Inferior parietal cortex (tissue), 1 donor: Measurements from ENCODE around the gene CBX5.
"Not testable (repeated sequence)": the region's sequence is repeated elsewhere in the genome, so short reads cannot be mapped to it uniquely, and the experiment has no call there.

ENCODE experiments used
- DNase-seq: peaks from one replicate; pipeline ENCODE4 v3.0.0-alpha.2; 2016; ENCODE audit errors: extremely low spot score

The CBX5 gene

DNA sequence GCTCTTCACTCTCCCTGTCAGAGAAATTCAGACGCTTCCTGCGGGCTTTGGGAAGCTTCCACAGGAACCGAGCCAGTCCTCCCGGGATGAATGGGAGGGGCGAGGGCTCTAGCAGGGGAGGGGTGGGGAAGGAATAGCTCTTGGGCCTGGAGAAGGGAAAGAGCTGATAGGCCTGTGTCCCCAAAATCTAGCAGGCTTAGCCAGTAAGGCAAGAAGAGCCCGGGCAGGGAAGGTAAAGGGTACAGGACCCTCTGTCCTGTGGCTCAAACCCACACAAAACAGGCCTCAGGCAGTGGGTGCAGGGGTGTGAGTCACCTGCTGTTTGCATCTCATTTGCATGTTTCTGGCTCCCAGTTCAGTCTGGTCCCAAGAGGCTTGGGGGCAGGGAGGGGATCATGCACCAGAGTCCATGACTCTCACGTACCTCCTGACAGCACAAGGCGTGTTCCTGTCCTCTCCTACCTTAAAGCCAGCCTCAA, 82.5 kb downstream of the CBX5 start:
- DNase-seq: no peak

DNA sequence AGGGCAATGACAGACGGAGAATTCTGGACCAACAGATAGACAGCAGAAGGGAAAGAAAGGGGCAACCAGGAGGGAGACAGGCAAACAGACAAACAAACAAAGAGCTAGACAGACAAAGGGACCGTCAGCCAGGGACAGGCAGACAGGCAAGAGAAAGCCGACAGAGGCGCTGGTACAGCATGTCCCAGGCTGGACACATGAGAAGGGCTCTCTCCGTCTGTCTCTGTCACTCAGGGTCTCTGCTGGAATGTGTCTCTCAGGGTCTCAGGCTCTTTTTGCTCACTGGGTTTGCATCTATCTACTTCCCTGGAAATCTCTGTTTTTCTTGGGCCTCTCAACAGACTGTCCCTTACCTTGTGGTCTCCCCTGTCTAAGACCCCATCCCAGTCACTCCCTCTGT, 82.9 kb downstream of the CBX5 start:
- DNase-seq: no peak

- DNase-seq: no peak
Observed at GRCh38 chr12:54196396-54196795, 83.5 kb downstream of the CBX5 start.

GRCh38 chr12:54195737-54196347, 84.1 kb downstream of the CBX5 start:
- no peak for DNase-seq

DNA sequence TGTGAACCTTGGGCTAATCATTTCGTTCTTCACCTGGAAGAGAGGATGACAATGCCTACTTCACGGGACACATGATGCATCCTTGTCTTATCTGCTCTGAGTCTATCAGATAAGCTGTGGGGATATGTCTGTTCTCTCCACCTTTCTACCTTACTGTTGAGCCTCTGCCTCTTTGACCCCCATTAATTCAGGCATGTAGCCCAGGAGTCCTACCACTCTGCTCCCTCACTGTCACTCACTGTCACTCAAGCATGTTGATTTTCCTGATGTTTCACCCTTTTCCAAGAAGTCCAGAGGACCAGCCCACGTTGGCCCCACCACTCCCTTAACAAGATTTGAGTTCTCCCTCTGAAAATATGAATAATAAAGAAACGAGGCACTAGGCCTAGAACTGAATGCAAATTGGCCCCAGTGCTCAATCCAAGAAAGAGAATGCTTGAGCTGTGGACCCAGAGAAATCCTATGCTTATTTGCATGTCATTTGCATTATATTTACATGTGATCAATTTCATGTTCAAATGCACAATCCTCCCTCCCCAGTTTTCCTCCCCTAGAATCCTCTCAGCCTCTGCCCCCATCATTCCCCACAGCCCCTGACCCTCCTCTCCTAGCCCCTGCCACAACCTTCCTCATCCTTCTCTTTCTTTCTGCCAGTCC, 84.7 kb downstream of the CBX5 start:
- DNase-seq: no peak

DNA sequence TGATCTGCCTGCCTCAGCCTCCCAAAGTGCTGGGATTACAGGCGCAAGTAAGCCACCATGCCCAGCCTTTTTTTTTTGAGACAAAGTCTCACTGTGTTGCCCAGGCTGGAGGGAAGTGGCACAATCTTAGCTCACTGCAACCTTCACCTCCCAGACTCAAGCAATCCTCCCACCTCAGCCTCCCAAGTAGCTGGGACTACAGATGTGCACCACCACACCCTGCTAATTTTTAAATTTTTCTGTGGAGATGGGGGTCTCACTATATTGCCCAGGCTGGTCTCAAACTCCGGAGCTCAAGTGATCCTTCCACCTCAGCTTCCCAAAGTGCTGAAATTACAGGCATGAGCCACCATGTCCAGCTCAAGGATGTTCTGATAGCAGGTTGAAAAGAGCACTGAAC, 85.3 kb downstream of the CBX5 start:
- DNase-seq: not testable (repeated sequence)

DNA sequence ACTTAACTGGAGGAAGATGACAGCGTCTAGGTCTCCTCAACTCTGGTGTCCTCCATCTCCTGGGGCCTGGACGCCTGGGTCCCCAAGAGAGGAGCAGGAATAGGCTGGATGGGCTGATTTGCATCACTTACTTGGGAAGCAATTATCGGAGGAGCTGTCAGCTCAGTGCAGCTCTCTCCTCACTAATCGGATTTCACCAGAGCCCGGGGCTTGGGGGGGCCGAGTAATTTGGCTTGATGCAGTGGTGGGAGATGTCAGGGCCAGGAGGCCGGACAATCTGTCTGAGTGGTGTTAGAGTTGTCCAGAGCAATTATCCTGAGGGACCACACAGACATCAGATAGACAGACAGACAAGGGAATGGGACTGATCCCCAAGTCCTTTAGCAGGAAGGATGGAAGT, 86.5 kb downstream of the CBX5 start:
- DNase-seq: no peak

GRCh38 chr12:54191550-54192022, 88.3 kb downstream of the CBX5 start:
- peak; percentile 84 for DNase-seq

DNA sequence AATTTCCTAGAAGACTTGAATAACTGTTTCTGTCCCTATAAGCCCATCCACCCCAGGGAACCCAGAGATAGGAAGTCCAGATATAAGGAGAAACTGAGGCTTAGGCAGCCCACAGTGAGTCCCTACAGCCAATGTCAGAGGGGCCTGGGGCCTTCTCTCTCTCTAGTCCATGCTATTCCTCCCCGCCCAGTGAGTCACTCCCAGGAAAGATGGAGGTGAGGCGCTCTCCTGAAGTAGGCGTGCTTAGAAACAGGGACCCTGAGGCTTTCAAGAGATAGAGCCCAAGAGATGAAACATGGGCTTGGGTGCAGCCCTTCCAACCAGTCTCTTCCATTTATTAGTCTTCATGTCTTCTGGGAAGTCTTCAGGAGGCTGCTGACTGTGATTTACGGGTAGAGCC, 88.8 kb downstream of the CBX5 start:
- DNase-seq: no peak

GRCh38 chr12:54189198-54189539, 90.8 kb downstream of the CBX5 start:
- DNase-seq: no peak

DNA sequence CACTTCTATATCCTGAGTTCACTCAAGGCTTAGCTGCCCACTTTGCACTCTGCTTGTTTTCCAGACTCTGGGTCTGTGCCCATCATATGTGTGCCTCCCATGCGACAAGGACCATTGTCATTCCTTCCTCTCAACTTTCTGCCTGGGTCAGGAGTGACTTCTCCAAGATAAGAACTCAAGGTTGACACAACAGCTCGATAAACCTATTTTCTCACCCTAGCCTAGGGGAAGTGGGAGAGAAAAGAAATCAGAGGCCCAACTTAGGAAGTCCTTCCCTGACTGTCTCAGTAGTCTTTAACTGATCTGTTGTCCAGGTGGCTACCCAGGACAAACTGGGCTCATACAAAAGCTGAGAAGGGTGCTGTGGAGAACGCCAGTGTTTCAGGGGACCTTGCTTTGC, 92.8 kb downstream of the CBX5 start:
- DNase-seq: no peak

DNA sequence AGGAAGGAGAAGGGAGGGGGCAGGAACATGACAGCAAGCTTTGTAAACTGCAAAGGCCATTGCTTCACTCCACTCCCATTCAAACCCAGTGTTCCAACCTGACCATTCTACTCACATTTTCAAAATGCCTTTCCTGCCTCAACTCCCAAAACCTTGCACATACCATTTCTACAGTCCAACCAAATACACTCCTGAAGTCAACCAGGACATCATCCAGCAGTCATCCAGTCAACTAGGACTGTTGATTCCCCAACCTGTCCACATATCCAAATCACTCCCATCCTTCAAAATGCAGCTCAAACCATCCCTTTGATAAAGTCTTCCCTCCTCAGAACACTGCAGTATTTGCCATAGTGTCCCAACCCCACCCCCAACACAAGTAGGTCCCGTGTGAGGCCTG, 94.0 kb downstream of the CBX5 start:
- no peak for DNase-seq

DNA sequence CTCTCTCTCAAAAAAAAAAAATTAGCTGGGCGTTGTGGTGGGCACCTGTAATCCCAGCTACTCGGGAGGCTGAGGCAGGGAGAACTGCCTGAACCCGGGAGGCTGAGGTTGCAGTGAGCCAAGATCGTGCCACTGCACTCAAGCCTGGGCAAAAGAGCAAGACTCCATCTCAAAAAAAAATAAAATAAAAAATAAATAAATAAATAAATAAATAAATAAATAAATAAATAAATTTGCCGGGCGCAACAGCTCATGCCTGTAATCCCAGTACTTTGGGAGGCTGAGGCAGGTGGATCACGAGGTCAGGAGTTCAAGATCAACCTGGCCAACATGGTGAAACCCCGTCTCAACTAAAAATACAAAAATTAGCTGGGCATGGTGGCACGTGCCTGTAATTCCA, 94.6 kb downstream of the CBX5 start:
- not testable (repeated sequence) for DNase-seq

DNA sequence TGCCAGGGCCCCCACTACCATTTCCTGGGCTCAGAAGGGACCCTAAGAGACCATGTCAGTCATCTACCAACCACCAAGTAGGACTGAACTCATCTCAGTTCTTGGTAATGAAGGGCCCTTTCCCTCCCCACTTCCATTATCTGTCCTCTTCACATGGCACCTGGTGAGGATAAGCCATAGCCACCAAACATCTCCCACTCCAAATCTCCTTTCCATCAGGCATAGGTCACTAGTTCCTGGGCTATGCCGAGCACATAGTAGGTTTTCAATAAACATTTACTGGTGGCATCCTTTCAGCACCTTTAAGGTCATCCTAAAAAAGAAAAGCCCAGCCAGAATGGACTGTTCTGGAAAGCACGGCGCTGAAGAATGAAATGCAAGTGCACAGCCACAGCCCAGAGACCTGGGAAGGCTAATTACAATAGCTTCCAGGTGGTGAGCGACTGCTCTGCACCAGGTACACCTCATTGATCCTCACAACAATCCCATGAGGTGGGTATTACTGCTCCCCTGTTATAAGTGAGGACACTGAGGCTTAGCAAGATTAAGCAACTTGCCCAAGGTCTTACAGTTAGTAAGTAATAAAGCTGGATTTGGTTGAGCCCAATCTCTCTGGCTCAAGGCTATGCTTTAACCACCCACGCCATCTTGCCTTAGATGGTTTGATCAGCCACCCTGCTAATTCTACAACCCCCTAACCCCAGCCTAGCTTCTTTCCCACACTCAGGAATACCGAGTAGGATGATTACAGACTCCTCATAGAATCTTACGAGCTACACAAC, 95.7 kb downstream of the CBX5 start:
- DNase-seq: no peak

- no peak for DNase-seq
Observed at GRCh38 chr12:54182981-54183380, 96.9 kb downstream of the CBX5 start.

GRCh38 chr12:54182086-54182485, 97.8 kb downstream of the CBX5 start:
- no peak for DNase-seq
